Head of caudate nucleus (tissue), 42 donors: Measurements from ENCODE around the gene IMPG2.

ENCODE experiments used
- DNase-seq, 42 donors: peaks; one replicate each; pipeline versions ENCODE4 v3.0.0 to v3.0.0-alpha.2; 2020 to 2021; ENCODE audit warnings: mixed read lengths in 7 of 42
- intact Hi-C: fragments of 100-400 bp; cut with DNase I; formaldehyde crosslinking; loops from one replicate; pipeline ENCODE4 v1.15.0; 2022

IMPG2 gene

DNA sequence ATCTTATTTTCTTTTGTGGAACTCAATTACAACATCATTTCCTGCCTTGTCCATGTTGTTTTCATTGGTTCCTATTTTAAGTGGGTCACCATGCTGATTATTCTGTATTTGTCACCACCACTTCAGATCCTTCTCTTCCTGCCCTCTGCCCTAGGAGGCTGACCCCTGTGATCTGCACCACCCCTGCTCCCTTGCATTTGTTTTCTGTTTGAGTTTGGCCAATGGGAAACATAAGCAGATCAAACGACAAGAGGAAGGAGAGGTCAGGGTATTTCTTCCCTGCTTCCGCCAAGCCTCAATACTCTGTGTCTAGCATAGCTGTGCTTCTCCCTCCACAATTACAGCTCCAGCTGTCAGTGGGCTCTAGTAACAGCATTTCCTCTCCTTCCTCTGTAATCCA lies 71.6 kb downstream of the IMPG2 start:
- intact Hi-C loops = no loop called here
- no peak for DNase-seq

GRCh38 chr3:101244212-101244575 lies 76.2 kb downstream of the IMPG2 start:
- intact Hi-C loops = no loop called here
- no peak for DNase-seq

DNA sequence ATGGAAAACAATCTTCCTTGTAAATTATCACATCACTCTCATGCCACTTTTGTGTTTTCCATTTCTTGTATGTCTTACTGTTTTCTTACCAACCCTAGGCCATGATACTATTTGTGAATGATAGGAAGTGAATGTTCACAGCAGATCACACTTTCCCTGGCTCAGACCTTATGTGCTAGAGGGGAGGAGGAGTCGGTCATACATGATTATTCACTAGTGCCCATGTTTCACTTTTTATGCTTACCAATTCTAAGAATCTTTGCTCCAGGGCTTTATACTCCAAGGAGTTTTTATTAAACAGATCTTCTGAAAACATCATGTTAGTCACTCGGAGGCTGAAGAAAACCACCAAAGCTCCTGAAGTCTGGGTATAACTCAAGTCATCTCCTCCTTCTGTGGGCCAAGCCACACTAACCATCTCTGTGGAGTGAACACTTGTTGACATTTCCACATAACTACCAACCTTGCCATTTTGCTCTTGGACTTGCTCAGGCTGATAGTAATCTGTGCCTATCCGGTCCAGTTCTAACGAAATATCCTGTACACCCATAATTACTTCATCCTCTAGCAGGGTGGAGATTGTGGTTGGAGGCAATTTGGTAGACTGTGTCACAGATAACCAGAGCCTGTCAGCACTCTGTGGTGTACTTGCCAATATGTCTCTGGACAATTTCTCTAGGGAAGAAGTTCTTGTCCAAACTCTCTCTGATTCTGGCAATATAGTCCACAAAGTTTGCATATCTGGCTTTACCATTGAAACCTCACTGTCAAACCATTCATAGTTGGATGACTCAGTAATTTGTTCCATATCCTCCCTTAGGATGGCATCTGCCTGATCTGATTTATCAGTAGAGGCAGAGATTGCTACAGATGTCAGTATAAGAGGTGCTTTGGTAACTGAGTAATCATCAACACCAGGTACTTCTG lies 76.8 kb downstream of the IMPG2 start:
- intact Hi-C loops = no loop called here
- DNase-seq = no peak

DNA sequence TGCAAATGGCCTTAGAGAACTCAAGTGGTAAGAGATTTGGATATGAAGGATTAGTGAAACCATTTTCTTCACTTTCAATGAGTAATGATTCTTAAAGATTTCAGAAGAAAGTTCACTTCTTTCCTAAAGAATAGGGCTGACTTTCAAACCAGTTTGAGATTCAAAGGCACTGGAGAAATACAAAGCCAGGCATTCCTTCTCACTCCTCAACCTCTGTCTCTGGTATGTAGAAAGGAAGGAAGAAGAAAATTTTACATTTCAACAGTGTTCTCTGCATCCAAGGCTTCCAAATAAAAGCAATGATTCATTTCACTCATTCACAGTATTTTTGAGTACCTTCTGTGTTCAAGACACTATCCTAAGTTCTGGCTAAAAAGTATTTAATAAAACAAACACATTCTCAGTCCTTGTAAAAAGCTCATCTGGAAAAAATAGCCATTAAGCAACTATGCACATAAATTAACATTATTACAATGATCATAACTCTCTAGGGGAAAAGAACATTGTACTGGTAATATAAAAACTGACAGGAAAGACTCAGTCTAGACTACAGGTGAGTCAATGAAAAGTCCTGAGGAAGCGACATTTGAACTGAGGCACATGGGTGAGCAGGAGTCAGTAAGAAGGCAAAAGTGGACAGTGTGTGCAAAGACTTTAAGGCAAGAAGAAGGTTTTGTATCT lies 79.5 kb downstream of the IMPG2 start:
- DNase-seq = no peak
- intact Hi-C loops = no loop called here

DNA sequence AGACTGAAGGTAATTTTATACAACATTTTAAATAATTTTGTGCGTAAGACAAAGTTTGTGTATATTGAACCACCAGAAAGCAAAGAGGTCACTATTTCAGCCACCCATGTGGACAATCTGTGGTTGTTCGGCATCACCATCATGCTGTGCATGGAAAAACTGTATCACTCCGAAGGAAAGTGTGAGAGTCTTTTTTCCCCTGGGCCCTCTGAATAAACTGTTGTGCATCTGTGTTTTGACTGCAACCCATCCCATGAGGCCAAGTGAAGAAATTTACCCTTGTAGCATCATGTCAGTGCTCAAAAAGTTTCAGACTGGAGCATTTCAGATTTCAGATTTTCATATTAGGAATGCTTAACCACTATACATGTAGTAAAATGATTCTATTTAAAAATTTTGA lies 85.3 kb downstream of the IMPG2 start:
- intact Hi-C loops = no loop called here
- no peak for DNase-seq

DNA sequence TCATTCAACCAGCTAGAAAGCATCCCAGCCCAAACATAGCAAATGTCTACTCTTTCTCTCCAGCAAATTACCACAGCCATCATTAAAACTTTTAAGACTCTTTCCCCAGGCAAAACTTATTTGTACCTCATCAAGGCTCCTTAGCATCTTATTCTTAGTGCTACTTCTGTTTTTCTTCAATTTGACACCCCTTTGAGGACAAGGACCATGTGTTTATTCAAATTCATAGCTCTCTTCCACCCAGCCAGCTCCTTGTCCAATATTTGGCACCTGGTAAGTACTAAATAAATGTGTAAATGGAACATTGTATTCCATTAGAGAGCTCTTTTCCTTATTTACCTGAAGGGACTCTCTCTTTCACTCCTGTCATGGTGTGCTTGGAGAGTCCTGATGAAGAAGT lies 89.8 kb downstream of the IMPG2 start:
- no peak for DNase-seq
- intact Hi-C loops = no loop called here

DNA sequence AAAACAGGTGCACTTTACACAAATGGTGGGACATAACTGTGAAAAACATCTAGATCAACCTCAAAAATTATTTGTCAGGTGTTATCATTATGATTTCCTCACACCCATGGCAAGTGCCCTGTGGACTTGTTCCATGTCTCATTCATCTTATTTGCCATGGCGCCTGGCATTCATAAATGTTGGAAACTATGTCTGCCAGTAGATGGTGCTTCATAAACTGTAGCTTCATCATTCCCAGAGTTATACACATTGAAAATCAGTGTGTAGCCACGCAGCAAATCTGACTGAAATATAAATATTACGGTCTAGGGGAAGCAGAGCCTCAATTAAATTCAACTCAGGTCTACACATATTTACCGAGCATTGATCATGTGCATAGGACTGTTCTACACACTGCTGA lies 90.7 kb downstream of the IMPG2 start:
- DNase-seq = peak in 1 of 42 donors; percentile 2
- intact Hi-C loops = no loop called here

GRCh38 chr3:101228441-101228840 lies 91.9 kb downstream of the IMPG2 start:
- intact Hi-C loops = no loop called here
- no peak for DNase-seq

GRCh38 chr3:101224739-101225138 lies 95.6 kb downstream of the IMPG2 start:
- intact Hi-C loops = no loop called here
- no peak for DNase-seq

- intact Hi-C loops = no loop called here
- DNase-seq = no peak
Observed at GRCh38 chr3:101223016-101223415, 97.4 kb downstream of the IMPG2 start.

GRCh38 chr3:101219842-101220560 lies 100.4 kb downstream of the IMPG2 start:
- intact Hi-C loops = no loop called here
- no peak for DNase-seq

DNA sequence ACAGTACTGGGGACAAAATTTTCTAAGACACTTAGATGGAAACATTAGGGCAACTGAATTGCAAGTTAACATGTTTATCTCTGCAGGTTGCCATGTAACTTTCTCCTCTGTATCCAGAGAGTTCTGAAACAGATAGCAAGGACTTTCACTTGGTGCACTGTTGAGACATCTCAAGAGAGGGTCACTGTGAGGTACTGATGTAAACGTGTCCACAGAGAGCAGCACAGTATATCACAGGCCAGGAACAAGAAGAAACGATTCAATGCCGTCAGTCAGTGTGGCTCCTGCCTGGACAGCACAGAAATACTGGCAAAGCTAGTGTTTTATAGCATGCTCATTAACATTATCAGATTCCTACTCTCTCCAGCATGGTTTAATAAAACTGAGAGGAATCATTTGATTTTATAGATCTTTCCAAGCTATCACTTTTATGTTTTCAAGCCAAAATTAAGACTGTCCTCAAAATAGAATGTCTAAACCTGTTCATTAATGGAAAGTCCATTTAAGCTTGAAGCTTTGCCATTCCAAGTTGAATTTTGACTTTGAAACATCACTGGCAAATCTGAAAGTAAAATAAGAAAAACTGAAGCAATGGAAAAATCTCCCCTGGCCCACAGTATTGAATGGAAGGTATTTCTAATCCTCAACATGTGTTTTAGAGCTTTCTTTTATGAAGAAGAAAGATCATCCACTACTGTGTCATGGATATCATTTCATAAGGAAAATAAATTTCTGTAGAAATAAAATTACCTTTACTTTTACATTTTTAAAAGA lies 102.7 kb downstream of the IMPG2 start:
- intact Hi-C loops = no loop called here
- DNase-seq = no peak

DNA sequence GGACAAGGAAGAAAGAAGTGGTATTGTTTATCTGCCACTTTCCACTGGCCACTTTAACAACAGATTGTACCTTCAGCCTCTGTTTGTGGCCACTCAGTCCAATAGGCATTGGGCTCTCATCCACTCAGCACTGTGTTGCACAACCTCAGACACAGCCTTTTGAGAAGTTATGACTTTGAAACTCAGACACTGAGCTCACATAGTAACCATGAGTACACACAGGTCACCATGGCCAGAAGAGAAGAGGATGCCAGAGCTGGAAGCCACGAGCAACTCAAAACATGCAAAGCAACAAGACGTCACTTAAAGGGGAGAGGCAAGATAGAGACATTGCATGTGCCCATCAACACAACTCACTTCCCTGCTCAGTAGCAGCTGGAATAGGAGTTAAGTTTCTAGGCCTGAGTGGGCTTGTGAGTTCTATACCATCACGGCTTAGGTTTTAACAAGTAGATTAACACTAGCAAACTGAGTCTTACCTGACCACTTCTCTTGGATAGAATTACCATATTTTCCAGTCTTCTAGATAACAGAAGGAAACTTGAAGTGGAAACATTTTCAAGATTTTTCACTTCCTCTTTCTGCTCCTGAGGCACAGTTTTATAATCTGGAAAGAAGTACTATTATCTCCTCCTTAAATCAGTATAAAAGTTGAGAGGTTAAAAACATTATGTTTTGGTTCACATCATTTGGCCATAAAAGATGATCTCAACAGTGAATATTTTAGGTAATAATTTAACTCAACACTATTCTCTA lies 103.5 kb downstream of the IMPG2 start:
- peak in 1 of 42 donors; percentile 19 for DNase-seq
- intact Hi-C loops = no loop called here

- no peak for DNase-seq
- intact Hi-C loops = no loop called here
Observed at GRCh38 chr3:101212730-101213129, 107.6 kb downstream of the IMPG2 start.

- intact Hi-C loops = no loop called here
- peak in 1 of 42 donors; percentile 10 for DNase-seq
Observed at GRCh38 chr3:101204246-101204645, 116.1 kb downstream of the IMPG2 start.

DNA sequence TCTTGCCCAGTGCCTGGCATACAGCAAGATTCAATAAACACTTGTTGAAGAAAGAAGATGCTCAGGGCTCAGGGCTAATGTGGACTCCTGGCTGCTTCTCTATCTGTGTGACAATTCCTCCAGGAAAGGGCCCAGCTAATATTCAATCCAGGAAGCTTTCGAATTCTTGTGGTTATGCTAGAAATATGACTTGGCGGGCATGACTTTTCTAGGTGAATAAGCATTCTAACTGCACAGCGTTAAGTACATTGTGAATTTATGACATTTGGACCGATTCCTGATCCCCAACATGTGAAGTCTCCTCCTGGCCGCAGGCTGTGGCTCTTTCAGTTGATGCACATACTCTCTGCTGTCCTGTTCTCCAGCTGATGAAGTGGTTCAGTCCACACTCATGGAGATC lies 117.0 kb downstream of the IMPG2 start:
- intact Hi-C loops = no loop called here
- no peak for DNase-seq

- no peak for DNase-seq
- intact Hi-C loops = no loop called here
Observed at GRCh38 chr3:101202640-101203039, 117.7 kb downstream of the IMPG2 start.

DNA sequence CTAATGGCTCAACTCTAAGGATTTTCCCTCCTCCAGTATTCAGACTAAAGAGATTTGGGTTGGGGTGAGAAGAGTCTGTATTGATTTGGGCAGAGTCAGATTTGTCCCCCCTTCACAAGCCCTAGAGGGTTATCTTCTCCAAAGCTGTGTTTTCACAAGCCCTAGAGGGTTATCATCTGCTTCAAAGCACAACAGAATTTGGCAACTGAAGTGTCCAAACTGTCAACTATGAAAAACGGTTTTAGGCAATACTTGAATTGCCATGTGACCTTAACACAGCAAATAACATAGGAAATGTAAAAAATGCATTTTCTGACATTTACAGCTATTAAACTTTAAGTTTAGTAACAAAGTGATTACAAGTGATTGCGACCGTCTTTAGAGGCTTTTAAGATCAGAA lies 119.9 kb downstream of the IMPG2 start:
- DNase-seq = no peak
- intact Hi-C loops = no loop called here
